Breast epithelium (tissue), 4 donors: ENCODE data around the gene HSD17B14. TPM values are rescaled to one million over a fixed set of nuclear protein-coding genes. Genes with fewer than 3 reads are reported as not detected.
"Not testable (repeated sequence)": the region's sequence is repeated elsewhere in the genome, so short reads cannot be mapped to it uniquely, and the experiment has no call there.

Experiments
- DNase-seq, 2 donors: peaks; one replicate each; pipeline ENCODE4 v3.0.0-alpha.2; 2019; ENCODE audit warnings: low spot score in 2 of 2
- H3K27ac ChIP-seq, 2 donors: fragments of 200-600 bp; sonication (generic) in 1 of 2; one replicate each; pipeline ENCODE4 v1.5.1; 2016 to 2019; ENCODE audit warnings: mild to moderate bottlenecking in 1 of 2
- H3K27me3 ChIP-seq, 2 donors: fragments of 200-600 bp; sonication (generic) in 1 of 2; one replicate each; pipeline versions ENCODE4 v1.5.1 to v1.6.0; 2017 to 2019; ENCODE audit warnings: control low read depth in 1 of 2, mild to moderate bottlenecking in 1 of 2
- H3K36me3 ChIP-seq: fragments of 200-600 bp; one replicate; pipeline ENCODE4 v1.5.1; 2019
- H3K4me1 ChIP-seq, 2 donors: fragments of 200-600 bp; sonication (generic); one replicate each; pipeline ENCODE4 v1.5.1; 2016 to 2019; ENCODE audit warnings: control low read depth in 1 of 2
- H3K4me3 ChIP-seq, 3 donors: fragments of 200-600 bp; sonication (generic); 1 replicate in 2 of 3; 2 replicates in 1 of 3; pipeline ENCODE4 v1.5.1; 2016 to 2019; ENCODE audit warnings: mild to moderate bottlenecking in 3 of 3, moderate library complexity in 2 of 3
- H3K9me3 ChIP-seq, 2 donors: fragments of 200-600 bp; sonication (generic) in 1 of 2; one replicate each; pipeline ENCODE4 v1.5.1; 2016 to 2019; ENCODE audit warnings: control low read depth in 1 of 2
- POLR2A ChIP-seq: fragments of 450-650 bp; IDR thresholded peaks from one replicate; pipeline ENCODE4 v1.6.1; 2016; ENCODE audit warnings: antibody characterized with exemption, mild to moderate bottlenecking, moderate library complexity
- POLR2AphosphoS5 ChIP-seq, 3 donors: sonication (generic); formaldehyde crosslinking; IDR thresholded peaks; one replicate each; pipeline ENCODE4 v1.6.1; 2017; ENCODE audit warnings: antibody characterized with exemption in 3 of 3
- intact Hi-C: fragments of 100-400 bp; cut with DNase I; formaldehyde crosslinking; loops from one replicate; pipeline ENCODE4 v1.15.1; 2023; ENCODE audit warnings: low total_unique reads
- total RNA-seq, 3 donors: library from RNA; depleted of rRNA; stranded (reverse); fragments of >200 nt; gene quantifications; one replicate each; pipeline ENCODE4 v1.1.0, GENCODE V29; 2016
- TF ChIP-seq, protein P1 (sequence below), 3 donors: fragments of 450-650 bp; IDR thresholded peaks; one replicate each; pipeline ENCODE4 v1.5.1; 2016 to 2017; ENCODE audit warnings: antibody characterized with exemption in 3 of 3, mild to moderate bottlenecking in 3 of 3, moderate library complexity in 3 of 3

HSD17B14 gene
- total RNA-seq, 3 donors from 2014 or later = 13.1 to 18.6 (median 14.6) TPM

DNA sequence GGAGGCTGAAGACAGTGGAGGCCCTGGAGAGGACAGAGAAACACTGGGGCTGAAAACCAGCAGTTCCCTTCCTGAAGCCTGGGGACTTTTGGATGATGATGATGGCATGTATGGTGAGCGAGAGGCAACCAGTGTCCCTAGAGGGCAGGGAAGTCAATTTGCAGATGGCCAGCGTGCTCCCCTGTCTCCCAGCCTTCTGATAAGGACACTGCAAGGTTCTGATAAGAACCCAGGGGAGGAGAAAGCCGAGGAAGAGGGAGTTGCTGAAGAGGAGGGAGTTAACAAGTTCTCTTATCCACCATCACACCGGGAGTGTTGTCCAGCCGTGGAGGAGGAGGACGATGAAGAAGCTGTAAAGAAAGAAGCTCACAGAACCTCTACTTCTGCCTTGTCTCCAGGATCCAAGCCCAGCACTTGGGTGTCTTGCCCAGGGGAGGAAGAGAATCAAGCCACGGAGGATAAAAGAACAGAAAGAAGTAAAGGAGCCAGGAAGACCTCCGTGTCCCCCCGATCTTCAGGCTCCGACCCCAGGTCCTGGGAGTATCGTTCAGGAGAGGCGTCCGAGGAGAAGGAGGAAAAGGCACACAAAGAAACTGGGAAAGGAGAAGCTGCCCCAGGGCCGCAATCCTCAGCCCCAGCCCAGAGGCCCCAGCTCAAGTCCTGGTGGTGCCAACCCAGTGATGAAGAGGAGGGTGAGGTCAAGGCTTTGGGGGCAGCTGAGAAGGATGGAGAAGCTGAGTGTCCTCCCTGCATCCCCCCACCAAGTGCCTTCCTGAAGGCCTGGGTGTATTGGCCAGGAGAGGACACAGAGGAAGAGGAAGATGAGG, 37.4 kb upstream of the HSD17B14 start:
- Histone ChIP-seq H3K4me3 (peak overlapping the region; percentile 81 to 100 (median 85)), H3K9me3 (no peaks in the 10 kb centered on the region), H3K36me3 (no peaks in the 10 kb centered on the region), H3K4me1 (peaks cover 7 to 10% of the 10 kb centered on the region in 2 donors), H3K27me3 (no peaks in the 10 kb centered on the region), H3K27ac (peak overlapping the region; percentile 98 to 100)
- intact Hi-C loops = no loop called here
- no peak for DNase-seq
- no peak for TF ChIP-seq POLR2A
- peak in 1 of 3 donors; percentile 28 for TF ChIP-seq POLR2AphosphoS5 (IDR thresholded peaks at IDR 0.05)
- TF ChIP-seq, protein P1, sequence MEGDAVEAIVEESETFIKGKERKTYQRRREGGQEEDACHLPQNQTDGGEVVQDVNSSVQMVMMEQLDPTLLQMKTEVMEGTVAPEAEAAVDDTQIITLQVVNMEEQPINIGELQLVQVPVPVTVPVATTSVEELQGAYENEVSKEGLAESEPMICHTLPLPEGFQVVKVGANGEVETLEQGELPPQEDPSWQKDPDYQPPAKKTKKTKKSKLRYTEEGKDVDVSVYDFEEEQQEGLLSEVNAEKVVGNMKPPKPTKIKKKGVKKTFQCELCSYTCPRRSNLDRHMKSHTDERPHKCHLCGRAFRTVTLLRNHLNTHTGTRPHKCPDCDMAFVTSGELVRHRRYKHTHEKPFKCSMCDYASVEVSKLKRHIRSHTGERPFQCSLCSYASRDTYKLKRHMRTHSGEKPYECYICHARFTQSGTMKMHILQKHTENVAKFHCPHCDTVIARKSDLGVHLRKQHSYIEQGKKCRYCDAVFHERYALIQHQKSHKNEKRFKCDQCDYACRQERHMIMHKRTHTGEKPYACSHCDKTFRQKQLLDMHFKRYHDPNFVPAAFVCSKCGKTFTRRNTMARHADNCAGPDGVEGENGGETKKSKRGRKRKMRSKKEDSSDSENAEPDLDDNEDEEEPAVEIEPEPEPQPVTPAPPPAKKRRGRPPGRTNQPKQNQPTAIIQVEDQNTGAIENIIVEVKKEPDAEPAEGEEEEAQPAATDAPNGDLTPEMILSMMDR (IDR thresholded peaks at IDR 0.05) = peak in 1 of 3 donors; percentile 3

- peak overlapping the region; percentile 81 to 100 (median 85) for H3K4me3 ChIP-seq
- peak; percentile 87 to 91 for DNase-seq
- H3K27ac ChIP-seq = peak overlapping the region; percentile 98 to 100
- no peaks in the 10 kb centered on the region for H3K9me3 ChIP-seq
- intact Hi-C loops = no loop called here
- TF ChIP-seq POLR2AphosphoS5 (IDR thresholded peaks at IDR 0.05) (peak; percentile 26 to 87 (median 65)), POLR2A (no peak)
- TF ChIP-seq, protein P1 (IDR thresholded peaks at IDR 0.05) = peak in 2 of 3 donors; percentile 11 to 33
- no peaks in the 10 kb centered on the region for H3K36me3 ChIP-seq
- H3K27me3 ChIP-seq = no peaks in the 10 kb centered on the region
- H3K4me1 ChIP-seq = peaks cover 10% of the 10 kb centered on the region in 2 donors
These were observed 36.7 kb upstream of the HSD17B14 start for GRCh38 chr19:48872884-48873475.

DNA sequence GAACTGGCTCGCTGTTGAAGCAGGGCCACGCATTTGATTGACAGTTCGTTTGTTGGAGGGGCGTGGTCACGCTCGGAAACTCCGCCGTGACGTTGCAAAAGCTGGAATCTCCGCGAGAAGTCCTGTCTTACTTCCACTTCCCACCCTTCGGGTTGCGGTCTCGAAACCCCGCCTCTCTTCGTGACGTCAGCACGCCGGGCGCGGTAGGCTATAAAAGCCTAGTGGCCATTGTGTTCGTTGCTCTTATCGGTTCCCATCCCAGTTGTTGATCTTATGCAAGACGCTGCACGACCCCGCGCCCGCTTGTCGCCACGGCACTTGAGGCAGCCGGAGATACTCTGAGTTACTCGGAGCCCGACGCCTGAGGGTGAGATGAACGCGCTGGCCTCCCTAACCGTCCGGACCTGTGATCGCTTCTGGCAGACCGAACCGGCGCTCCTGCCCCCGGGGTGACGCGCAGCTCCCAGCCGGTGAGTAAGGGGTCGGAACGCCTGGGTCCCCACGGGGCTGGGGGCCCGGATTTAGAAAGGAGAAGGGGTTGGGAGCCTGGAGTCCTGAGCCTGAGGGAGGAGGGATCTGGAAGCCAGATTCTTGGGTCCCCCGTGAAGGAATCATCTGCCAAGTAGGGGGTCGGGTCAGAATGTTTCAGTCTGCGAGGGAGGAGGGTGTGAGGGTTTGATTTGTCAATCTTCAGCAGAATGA, 36.0 kb upstream of the HSD17B14 start, which contains the start of gene PPP1R15A:
Gene PPP1R15A (plus strand): TSS at position 240 of the 702 bp plus-strand sequence. CDS start 813 bp downstream, outside the sequence.
- Histone ChIP-seq H3K4me1 (peaks cover 10 to 14% of the 10 kb centered on the region in 2 donors), H3K4me3 (peak within 1 kb of the TSS; percentile 81 to 100 (median 85)), H3K36me3 (no peaks in the 10 kb centered on the region), H3K27me3 (no peaks in the 10 kb centered on the region), H3K27ac (peak within 1 kb of the TSS; percentile 98 to 100), H3K9me3 (no peaks in the 10 kb centered on the region)
- TF ChIP-seq POLR2AphosphoS5 (IDR thresholded peaks at IDR 0.05) (peak; percentile 100), POLR2A (peak; percentile 100)
- TF ChIP-seq, protein P1 (IDR thresholded peaks at IDR 0.05) = peak; percentile 34 to 74 (median 49)
- intact Hi-C loops = no loop called here
- peak; percentile 99 for DNase-seq

- Histone ChIP-seq H3K27ac (peak overlapping the region; percentile 98 to 100), H3K4me1 (peaks cover 10 to 16% of the 10 kb centered on the region in 2 donors), H3K4me3 (peak overlapping the region; percentile 81 to 100 (median 85))
- intact Hi-C loops, DNase-seq, H3K36me3 ChIP-seq, H3K9me3 ChIP-seq, H3K27me3 ChIP-seq: not testable (repeated sequence)
These were observed 35.3 kb upstream of the HSD17B14 start for GRCh38 chr19:48871471-48872181.

DNA sequence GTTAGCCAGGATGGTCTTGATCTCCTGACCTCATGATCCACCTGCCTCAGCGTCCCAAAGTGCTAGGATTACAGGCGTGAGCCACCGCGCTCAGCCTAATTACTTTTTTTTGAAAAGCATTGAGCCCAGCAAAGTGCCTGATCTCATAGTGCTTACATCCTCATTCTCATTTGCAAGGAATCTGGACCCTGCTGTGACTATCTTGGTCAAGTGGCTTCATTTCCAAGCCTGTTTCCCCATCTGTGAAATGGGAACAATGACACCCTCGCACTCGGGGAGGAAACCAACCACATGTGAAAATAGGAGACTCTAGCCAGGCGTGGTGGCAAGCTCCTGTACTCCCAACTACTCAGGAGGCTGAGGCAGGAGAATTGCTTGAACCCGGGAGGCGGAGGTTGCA, 33.8 kb upstream of the HSD17B14 start:
- H3K9me3 ChIP-seq = no peaks in the 10 kb centered on the region
- intact Hi-C loops = no loop called here
- no peaks in the 10 kb centered on the region for H3K27me3 ChIP-seq
- H3K27ac ChIP-seq = no peak overlapping the region
- H3K4me3 ChIP-seq = no peak overlapping the region
- no peak for DNase-seq
- peaks cover 0 to 10% of the 10 kb centered on the region in 2 donors for H3K4me1 ChIP-seq
- TF ChIP-seq POLR2A (no peak), POLR2AphosphoS5 (IDR thresholded peaks at IDR 0.05) (no peak)
- TF ChIP-seq, protein P1 (IDR thresholded peaks at IDR 0.05) = no peak
- no peaks in the 10 kb centered on the region for H3K36me3 ChIP-seq
